ENCODE results near the gene HERC3.

Gene HERC3

DNA sequence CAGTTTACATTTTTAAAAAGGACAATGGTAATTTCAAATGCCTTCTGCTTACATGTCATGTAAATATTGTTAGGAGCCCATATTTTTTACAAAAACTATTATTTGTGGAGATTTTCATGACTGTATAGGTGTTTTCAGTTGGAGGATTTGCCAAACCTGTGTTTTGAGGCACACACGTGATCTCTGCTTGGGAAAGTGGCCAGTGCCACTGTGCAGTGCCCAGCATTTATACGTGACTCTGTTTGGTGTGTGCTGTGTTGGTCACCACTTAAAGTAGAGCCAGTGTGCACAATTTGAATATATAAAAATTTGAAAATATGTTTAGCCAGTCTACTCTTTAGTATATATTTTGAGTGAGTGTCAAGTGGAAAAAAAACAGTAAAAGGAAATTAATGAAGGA lies 132.1 kb downstream of the HERC3 start:
- POLR2A ChIA-PET (ENCODE audit: low non-redundant PET), result no interaction called here
- TF ChIP-seq, protein P1, sequence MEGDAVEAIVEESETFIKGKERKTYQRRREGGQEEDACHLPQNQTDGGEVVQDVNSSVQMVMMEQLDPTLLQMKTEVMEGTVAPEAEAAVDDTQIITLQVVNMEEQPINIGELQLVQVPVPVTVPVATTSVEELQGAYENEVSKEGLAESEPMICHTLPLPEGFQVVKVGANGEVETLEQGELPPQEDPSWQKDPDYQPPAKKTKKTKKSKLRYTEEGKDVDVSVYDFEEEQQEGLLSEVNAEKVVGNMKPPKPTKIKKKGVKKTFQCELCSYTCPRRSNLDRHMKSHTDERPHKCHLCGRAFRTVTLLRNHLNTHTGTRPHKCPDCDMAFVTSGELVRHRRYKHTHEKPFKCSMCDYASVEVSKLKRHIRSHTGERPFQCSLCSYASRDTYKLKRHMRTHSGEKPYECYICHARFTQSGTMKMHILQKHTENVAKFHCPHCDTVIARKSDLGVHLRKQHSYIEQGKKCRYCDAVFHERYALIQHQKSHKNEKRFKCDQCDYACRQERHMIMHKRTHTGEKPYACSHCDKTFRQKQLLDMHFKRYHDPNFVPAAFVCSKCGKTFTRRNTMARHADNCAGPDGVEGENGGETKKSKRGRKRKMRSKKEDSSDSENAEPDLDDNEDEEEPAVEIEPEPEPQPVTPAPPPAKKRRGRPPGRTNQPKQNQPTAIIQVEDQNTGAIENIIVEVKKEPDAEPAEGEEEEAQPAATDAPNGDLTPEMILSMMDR (conservative IDR thresholded peaks at IDR 0.05; ENCODE audit: low read depth), result no peak
- CTCF ChIA-PET, result interaction anchor here (0.7 kb wide), 1 partner anchor 196 kb away, joined by 3 read pairs; no protein-coding TSS in a partner anchor
- no peak for DNase-seq (ENCODE audit: low spot score)
- no peak overlapping the region for H3K27ac ChIP-seq

DNA sequence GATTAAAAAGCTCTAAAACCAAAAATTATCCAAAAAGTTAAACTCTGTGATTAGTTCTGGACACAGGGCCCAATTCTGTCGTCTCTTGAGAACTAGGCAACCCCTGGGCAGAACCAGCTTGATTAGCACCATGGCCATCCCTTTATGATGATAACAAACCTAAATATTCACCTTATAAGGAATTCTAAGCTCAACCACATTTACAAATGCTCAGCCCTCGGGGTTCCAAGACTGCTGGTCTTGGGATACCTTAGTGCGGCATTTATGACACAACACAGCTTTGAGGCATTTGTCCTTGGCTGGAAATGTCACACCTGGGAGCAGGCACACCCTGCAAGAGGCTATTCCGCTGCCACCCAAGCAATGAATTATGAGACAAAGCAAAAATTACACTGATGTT lies 132.9 kb downstream of the HERC3 start:
- ChIA-PET CTCF (interaction anchor here (0.6 to 0.7 kb wide), 2 partner anchors 52 to 197 kb away, joined by 3 read pairs; no protein-coding TSS in a partner anchor), POLR2A (ENCODE audit: low non-redundant PET) (no interaction called here)
- no peak for DNase-seq (ENCODE audit: low spot score)
- TF ChIP-seq, protein P1 (conservative IDR thresholded peaks at IDR 0.05; ENCODE audit: low read depth), result no peak
- no peak overlapping the region for H3K27ac ChIP-seq

DNA sequence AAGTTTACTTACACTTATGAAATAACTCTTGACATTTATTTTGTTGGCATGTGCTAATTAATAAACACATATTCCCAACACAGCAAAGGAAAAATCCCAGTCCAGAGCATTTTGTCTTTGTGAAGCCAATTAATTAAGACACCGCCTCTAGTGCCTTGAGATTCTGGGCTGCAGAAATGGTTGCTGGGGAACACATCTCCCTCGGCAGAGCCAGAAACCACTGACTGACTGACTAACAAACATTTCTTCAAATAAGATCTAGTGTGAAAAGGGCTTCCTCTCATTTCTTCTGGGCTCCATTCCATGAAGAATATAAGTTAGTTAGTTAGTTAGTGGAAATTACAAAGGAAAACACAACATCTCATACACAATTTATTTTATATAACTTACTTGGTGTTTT lies 133.7 kb downstream of the HERC3 start:
- no peak for DNase-seq (ENCODE audit: low spot score)
- TF ChIP-seq, protein P1 (conservative IDR thresholded peaks at IDR 0.05; ENCODE audit: low read depth), result no peak
- ChIA-PET CTCF (no interaction called here), POLR2A (ENCODE audit: low non-redundant PET) (no interaction called here)
- no peak overlapping the region for H3K27ac ChIP-seq

DNA sequence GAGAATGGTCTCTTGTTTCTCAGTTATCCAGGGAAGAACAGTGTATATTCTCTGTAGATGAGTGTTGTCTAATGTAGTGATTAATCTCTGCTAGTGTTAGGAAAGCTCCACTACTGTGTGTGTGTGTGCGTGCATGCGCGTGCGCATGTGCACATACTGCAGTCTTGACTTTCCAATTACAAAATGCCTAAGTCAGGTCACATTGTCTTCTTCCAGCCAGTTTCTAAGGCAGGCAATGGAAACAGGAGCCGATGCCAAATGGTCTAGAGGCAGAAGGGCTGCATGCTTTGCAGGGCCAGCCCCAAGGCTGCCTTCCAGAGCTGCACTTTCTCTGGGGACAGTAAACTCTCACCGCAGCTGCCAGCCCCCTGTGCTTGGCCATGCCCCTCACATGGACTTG lies 135.9 kb downstream of the HERC3 start:
- CTCF ChIA-PET, result no interaction called here
- POLR2A ChIA-PET (ENCODE audit: low non-redundant PET), result no interaction called here
- no peak for DNase-seq (ENCODE audit: low spot score)
- TF ChIP-seq, protein P1 (conservative IDR thresholded peaks at IDR 0.05; ENCODE audit: low read depth), result no peak
- H3K27ac ChIP-seq, result no peak overlapping the region

DNA sequence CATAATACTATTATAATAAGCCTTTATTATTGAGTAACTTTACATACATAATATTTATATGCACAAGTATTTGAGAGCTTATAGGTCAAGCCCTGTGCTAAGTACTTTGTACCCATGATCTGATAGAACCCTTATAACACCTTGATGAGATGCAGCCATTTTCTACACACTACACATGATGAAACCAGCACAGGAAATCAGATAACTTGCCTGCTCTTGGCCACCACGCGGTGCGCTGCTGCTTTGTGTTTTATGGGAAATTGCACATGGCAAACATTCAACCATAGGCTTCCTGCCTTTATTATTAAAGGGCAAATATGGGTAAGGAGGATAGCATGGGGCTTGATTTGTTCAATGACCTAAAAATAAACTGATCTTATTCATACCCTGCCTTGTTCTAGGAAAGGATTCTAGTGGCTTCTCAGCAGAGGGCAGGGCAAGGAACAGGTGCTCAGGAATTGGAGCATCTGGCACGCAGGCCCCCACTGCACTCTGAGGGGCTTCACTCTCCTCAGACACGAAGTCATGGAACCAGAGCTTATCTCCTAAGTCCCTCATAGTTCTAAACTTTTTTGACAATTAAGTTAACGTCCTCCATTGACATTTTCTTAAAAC lies 137.0 kb downstream of the HERC3 start:
- CTCF ChIA-PET, result no interaction called here
- DNase-seq (ENCODE audit: low spot score), result no peak
- TF ChIP-seq, protein P1 (conservative IDR thresholded peaks at IDR 0.05; ENCODE audit: low read depth), result no peak
- no peak overlapping the region for H3K27ac ChIP-seq
- POLR2A ChIA-PET (ENCODE audit: low non-redundant PET), result no interaction called here

DNA sequence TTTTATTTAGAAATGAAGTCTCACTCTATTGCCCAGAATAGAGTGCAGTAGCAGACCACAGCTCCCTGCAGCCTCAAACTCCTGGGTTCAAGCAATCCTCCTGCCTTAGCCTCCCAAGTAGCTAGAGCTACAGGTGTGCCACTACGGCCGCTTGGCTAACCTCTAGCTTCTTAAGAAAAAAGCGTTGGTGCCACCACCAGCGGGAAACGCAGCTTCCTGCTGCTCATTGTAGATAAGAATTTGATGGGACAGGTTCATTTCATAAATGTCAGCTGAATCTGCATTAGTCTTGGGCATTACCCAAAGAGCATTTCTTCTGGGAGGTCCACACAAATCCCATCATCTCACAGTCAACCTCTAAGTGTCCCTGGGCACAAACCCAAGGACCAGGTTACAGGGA lies 138.5 kb downstream of the HERC3 start:
- H3K27ac ChIP-seq, result no peak overlapping the region
- DNase-seq (ENCODE audit: low spot score), result no peak
- TF ChIP-seq, protein P1 (conservative IDR thresholded peaks at IDR 0.05; ENCODE audit: low read depth), result no peak
- ChIA-PET POLR2A (ENCODE audit: low non-redundant PET) (no interaction called here), CTCF (no interaction called here)

Measured in RWPE1 (cell line).